Activated T-cell treated with anti-CD3 and anti-CD28 coated beads for 24 hours (primary cell): Measurements from ENCODE around the gene NELFB.

Experiments
- DNase-seq: peaks from one replicate; pipeline ENCODE4 v3.0.0-alpha.2; 2020; ENCODE audit warnings: low read depth

Gene NELFB

DNA sequence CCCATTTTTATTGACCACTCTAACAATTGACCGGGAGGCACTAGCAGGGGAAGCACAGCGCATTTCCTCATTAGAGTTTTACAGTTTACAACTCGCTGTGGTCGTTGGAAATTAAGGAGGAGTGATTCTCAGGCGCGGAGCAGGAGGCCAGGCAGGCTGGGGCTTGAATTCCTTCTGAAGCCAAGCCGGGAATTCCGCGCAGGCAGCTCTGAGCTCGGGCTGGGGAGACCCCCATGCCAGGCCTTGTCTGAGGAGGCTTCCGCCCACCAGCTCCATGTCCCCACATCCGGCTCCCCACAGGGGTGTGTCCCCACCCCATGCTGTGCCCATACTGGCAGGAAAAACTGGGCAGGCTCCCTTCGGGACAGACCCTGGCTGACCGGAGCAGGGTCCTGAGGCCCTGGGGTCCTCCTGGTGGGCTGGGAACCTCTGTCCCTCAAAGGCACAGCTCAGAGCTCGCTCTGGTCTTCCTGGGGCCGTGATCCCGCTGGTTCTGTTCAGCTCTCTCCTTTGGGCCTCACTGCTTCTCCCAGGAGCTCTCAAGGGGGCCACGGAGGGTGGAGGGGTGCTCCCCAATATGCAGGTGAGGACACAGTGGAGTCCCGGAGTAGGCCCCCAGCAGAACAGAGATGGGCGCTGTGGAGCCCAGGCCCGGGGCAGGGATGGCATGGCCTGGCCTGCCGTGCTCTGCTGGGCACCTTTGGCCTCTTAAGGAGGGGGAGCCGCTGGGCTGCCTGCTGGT, 48.2 kb downstream of the NELFB start:
- no peak for DNase-seq

DNA sequence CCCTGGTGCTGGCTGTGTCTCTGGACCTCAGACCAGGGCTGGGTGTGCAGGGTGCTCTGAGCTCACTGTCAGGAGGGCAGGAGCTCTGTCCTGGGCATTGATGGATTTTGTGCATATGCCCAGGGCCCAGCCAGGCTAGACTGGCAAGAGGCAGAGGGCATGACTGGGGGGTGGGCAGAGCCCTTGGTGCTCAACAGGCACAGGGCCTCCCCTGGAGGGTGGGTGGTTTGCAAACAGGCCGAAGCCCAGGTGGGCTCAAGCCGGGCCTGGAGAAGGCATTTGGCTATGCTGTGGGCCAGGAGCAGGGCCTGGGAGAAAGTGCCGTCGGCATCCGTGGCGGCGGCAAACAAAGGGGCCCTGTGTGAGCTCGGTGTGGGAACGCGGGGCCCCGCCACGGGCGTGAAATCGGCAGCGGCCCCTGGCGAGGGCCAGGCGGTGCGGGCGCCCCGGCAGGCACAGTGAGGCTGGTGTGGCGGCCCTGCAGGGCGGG, 48.8 kb downstream of the NELFB start:
- DNase-seq: no peak

DNA sequence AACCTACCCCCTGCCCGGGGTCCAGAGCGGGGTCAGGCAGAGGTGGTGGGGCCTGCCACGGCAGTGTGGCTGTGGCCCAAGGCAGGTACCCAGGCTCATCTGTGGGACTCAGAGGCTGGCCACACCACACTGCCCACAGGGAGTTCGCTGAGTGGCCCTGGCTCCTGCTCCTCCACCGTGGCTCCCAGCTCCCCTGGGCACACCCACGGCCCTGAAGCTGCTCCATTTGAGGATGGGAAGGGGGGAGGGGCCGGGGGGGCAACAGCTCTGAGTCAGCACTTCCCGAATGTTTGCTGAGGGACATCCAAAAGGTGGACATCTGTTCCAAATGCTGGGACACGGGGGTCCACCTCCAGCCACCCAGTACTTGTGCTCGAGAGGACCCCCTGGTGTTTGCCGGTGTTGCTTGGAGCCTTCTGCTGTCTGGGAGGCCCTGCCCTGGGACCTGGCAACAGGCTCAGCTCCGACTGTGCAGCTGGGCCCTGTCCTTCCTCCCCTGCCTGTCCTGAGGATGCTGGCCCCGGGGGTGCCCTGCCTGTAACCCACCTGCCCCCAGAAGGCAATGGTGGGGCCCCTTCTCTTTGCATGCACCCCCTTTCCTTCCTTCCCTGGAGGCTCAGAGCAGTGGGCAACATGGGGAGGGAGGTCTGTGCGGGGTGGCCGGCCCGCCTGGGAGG, 49.4 kb downstream of the NELFB start:
- no peak for DNase-seq

DNA sequence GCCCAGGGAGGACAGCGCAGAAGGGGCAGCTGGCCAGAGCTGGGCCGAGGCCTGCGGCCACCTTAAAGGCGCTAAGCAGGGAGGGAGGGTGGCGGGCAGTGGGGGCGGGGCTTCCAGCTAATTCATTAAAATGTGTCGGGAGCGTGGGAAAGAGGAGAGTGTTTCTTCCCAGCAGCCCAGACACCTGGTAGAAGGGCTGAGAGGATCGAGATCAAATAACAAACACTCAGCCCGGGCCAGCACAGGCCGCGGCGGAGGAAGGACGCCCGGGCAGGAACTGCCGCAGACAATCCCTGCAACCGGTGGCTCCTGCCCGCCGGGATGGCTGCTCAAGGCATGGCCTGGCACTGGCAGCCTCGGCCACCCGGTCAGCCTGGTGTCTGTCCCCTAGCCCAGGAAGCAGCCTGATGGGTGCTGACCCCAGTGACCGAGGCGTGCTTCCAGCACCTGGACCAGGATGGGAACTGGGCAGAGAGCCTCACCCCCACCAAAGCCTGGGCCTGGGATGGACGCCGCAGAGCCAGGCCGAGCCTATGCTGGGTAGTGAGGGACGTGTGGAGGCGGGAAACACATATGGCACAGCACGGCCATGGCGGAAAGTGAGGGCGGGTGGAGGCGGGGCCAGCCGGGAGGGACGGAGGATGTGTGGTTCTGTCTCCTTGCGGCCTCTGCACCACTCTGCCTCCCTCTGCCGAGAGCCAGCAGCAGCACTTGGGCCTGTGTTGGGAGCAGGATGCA, 50.1 kb downstream of the NELFB start:
- peak; percentile 44 for DNase-seq

DNA sequence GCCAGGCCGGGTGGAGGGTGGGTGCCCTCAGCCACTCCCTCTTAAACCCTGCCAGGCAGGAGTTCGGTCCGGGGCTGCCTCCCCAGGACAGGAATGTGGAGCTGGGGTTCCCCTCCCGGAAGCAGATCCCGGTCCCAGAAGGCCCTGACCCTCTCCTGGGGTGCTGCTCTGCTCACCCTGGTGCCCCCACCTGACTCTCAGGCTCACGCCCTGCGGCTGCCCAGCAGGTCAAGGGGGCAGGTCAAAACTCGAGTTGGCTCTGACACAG, 50.6 kb downstream of the NELFB start:
- DNase-seq: no peak

DNA sequence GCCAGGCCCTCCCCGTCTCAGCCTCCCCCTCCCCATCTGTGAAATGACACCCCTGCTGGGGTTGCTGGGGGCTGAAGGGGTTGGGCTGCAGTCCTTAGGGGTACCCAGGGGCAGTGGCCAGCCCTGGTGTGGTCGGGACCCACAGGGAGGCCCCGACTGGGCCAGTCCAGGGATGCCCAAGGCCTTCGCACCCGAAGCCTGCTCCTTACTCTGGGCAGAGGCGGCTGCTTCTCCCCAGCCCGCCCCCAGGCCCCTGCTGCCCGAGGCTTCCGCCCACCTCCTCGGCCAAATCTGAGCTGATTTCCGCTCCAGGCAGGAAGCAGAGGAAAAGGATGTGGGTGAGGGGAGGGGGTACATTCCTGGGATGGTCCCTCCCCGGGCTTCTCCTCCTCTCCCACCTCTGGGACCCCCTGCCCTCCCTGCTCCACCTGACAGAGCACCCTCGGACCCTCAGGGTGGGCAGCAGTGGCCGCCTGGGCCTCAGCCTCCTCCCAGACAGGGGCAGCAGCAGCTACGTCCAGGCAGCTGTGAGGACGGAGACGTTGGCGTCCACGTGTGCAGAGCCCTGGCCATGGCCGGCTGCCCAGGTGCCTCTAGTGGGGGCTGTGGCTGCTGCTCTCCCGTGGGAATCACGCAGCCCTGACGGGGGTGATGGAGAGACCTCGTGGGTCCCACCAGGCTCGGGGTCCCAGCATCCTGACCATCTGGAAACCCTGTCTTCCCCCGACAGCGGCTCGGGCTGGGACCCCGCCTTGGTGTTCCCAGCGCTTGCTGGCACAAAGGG, 51.1 kb downstream of the NELFB start:
- DNase-seq: no peak

DNA sequence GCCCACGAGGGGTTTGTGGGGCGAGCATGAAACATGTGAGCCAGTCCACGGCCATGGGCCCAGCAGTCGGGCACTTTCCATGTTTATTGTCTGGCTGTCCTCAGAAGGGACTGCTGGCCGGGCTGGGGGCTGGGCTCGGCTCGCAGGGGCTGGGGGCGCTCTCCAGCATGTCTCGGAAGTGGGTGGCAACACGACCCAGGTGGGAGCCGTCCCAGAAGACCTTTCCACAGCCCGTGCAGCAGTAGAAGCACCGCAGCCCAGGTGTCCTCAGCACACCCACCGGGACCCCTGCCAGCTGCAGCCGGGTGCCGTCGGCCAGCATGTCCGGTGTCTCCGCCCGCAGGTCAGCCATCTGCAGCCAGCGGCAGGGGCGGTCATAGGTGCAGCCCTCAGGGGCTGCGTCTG, 51.7 kb downstream of the NELFB start:
- DNase-seq: no peak

DNA sequence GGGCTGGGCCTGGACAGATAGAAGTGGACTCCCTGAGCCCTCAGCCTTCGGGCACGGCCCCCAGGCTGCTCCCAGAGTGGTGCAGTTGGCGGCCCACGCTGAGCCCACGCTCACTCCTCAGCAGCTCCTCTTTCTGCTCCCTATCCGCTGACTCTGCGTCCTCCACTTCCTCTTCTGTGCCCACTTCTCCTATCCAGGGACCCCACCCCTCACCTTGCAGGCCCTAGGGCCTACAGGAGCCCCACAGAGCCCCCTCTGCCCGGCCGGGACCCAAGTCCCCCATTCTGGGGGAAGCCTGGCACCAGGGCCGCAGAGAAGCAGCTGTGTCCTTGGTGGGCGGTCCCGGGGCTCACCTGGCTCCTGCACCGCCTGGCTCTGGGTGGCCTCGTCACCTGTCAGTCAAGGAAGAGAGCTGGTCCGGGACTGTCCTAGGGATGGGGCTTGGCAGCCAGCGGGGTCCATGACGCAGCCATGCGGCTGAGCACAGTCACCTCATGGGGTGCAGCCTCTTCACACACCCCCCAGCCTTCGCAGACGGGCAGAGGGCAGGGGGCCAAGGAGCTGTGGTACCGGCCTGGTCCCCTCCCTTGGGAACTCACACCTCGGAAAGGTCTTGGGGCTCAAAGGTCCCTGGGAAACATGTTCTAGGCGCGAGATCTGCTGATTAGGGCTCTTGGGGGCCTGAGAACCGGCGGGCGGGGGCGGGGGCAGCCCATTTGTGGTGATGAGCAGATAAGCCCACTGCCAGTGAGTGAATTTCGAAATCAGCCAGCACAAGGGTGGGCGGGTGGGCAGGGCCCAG, 52.3 kb downstream of the NELFB start:
- no peak for DNase-seq

DNA sequence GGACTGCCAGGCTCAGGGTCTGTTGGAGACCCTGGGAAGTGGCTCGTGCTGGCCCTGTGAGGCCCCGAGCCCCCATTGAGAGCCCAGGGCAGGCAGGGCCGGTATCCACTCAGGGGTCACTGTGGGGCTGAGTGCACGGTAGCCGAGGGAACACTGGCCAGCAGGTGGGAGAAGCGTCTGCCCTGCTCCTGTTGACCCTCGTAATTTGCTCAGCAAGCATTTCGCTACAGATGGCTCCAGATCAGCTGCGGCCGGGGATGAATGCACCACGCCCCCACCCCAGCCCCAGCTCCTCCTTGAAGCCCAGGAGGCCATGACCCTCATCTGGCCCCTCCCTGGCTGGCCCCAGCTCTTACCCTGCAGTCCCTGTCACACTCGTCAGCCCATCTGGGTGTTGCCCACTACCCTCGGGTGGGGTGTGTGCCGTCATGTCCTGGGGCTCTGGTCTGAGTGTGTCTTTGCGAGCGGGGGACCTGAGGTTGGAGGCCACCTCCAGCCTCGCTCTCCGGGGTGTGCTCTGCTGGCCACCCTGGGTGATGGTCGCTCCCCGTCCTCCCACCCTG, 53.0 kb downstream of the NELFB start:
- DNase-seq: no peak

DNA sequence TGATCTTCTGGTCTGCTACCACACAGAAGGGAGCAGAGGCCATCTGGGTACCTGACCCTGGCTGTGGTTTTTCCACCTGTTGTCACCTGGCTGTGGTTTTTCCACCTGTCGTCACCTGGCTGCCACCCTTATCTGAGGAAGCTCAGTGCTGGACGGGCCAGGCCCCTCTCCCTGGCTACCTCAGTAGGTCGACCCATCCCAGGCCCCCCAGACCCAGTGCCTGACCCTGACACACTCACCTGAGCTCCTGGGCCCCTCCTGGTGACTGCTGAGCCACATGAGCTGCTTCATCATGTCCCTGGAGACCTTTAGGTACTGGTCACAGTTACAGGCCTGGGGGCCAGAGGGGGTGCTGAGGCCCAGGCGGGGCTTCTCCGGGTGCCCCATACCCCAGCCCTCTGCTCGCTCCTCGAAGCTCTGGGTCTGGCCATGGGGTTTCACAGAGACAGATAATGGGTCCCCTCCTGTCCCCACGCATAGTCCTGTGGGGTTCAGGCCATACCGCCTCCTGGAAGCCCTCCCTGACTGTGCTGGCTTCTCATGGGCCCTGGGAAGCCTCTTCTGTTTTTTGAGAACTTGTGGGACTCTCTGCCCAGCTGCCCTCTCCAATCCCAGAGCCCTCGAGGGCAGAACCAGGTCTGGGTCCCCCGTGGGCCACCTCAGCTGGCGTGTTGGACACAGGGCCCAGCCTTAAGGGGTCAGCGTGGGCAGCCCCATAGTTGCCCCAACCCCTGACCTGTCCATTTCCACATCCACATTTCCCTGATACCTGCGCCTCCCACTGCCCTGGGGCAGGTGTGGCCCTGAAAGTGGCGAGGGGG, 54.5 kb downstream of the NELFB start:
- DNase-seq: no peak

DNA sequence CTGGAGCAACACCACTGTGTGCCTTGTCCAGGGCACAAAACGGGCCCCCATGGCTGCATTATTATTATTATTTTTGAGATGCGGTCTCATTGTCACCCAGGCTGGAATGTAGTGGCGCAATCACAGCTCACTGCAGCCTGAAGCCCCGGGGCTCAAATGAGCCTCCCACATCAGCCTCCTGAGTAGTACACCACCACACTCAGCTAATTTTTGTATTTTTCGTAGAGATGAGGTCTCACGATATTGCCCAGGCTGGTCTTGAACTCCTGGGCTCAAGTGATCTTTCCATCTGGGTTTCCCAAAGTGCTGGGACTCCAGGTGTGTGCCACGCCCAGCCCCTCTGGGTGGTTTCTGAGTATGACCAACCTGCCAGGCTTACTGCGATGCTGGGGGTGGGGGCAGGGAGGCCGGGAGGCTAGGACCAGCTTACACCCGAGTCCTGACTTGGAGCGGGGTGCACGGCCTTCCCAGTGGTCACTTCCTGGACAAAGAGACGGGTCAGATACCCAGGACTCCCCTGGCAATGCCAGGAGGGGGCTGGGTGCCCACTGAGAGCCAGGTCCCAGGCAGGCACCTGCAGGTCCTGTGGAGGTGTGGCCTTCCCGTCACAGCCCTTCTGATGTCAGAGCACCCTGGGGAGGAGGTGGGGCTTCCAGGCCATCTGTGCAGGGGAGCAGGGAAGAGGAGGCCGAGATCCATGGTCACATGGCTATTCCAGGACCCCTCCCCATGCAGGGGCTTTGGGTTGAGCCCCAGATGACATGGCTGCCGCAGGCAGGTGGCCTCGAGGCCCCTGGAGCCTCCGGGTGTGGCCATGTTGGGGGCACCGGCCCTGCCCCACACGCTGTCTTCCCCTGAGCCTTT, 55.3 kb downstream of the NELFB start:
- DNase-seq: no peak

DNA sequence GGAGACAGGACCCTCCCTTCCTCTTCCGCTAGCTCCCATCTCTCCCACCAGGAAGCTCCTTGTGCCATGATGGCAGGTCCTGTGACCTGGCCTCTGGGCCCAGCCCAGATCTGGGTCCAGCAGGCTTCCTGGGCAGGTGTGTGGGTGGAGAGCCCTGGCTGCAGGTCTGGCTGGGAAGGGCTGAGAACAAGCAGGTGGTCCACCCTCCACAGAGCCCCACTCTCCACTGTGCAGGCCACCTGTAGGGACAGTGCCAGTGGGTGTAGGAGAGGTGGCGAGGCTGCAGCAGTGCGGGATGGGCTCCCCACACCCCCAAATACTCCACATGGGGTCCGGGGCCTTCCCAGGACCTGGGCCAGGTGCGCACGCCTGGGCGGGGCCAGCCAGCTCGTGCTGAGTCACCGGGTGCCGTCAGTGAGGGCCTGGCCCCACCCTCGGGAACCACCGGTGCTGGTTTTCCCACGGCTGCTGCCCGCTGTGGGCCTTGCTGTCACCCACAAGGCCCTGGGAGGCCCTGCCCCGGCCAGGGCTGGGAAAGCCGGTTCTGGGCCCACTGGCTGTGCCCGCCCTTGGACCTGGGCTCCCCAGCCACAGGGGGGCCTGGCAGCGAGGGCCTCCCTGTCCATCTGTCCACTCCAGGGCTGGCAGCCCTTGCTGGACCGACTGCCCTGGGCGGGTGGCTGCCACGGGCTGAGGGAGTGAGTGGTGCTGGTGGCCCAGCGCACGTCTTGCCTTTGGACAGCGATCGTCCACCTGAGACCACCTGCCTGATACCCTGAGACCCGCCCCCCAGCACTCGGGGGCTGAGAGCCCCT, 56.3 kb downstream of the NELFB start:
- no peak for DNase-seq

DNA sequence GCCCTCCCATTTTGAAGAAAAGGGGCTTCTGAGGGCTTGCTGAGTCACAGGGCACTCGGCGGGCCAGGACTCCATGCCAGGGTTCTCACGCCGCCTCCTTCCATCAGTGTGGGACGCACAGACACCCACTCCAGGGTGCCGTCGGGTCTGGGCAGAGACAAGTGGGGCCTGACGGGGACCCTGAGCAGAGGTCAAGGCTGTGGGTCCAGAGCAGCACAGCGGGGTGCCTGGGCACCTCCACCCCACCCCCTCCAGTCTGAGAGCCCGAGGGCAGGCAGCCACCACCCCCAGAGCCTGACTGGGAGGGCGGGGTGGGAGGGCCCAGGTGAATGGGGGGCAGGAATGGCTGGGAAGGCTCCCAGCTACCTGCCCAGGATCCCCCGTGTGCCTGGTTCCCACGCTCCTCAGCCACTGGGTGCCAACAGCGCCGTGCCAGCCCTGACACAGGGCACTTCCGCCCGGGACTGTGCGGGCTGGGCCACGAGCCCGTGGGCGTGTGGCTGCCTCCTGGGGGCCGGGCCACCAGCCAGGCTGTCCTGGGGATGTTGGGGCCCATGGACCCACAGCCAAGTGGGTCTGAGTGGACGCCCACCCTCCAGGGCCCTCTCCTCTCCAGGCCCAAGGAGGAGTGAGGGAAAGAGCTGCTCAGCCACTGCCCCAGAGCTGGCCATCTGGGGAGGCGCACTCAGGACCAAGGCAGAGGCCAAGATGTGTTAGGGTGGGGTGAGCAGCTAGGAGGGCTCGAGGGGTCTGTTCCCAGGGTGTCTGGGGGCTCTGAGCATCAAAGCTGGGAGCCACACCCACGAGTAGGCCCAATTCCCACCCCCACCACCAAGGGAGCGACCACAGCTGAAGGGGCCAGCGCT, 57.1 kb downstream of the NELFB start:
- no peak for DNase-seq

DNA sequence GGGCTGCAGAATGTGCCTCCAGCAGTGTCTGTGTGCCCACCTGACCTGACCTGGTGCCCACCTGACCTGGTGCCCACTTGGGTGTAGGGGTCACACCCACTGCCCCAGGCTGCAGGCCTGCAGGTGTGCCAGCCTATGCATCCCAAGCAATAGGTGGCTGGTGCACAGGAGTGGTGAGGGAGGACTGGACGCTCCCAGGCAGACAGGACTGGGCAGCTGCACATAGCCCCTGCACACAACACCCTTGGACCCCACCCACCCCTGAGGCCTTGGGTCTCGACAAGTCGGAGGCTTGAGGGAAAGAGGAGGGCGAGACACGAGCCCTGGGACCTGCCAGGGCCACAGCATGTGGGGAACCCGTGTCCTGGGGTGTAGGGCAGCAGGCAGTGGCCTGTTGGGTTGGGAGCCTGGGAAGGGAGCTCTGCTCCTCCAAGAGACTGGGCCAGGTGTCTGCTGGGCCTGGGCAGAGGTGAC, 57.8 kb downstream of the NELFB start:
- DNase-seq: no peak

DNA sequence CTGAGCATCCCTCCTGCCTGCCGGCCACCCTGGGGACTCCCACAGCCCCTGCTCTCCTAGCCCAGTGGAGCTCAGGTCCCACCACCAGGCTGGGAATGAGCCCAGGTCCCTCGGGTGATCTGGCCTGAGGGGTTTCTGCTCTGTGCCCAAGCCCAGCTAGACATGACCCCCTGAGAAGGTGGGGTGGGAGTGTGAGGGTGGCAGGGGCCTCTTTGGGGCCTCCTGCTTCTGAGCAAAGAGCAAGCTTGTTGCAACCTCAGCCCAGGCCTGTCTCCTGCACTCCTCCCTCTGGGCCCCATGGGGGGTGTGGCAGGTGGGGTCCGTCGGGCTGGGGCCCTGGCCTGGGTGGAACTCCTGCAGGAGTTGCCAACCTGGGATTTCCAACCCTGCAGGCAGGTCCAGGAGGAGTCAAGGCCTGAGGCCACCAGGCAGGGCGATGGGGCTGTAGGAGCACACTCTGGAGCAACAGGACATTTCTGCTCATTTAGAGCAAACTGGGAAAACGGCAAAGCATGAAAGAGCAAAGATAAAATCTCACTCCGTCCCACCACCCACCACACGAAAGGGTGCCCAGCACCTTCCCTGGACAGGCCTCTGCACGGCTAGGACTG, 58.3 kb downstream of the NELFB start:
- no peak for DNase-seq

DNA sequence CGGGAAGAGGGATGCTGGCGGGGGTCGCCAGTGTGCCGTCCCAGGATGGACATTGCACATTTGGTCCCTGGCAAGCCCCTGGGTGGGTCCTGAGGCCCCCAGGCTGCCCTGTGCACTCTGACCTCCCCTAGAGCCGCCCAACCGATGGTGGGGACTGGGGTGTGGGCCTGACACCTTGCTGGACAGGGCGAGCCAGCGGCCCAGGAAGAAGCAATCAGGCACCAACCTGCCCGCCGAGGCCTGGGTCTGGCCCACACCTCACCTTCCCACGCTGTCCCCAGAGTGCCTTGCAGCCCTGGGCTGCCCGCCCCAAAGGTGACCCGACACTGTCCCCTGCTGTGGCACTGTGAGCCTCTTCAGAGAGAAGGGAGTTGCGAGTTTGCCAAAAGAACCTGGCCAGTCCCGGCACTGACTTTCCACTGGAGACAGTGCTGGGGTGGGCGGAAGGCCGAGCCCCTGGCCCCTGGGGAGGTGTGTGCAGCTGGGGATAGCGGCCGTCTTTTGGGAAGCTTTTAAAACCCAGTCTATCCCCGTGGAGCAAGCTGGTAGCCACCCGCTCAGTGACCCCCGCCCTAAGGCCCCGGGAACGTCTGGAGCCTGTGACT, 58.9 kb downstream of the NELFB start:
- no peak for DNase-seq
